ENCODE measurements around the gene PIGX. TPM values are rescaled to one million over a fixed set of nuclear protein-coding genes. Genes with fewer than 3 reads are reported as not detected.

The PIGX gene
- total and polyA plus RNA-seq, 8 donors: 4.5 to 12.2 (median 9.5) TPM

DNA sequence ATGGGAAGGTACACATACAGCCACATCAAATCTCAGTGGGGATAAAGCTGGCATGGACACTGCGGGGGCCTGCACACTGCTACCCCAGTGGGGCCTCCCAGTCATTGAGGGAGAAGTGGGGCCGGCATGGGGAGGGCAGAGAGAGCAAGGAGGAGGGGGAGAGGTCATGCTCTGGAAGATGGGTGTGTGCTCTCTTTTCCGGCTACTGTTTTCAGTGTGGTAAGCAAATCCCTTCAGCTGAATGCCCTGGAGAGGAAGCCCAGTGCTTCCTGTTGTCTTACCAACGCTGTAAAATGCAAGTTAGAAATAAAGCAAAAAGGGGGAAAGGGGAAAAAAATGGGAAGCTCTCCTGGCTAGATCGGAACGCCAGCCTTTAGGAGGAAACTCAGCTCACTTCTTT lies 41.8 kb upstream of the PIGX start:
- Histone ChIP-seq H3K27ac (no peak overlapping the region), H3K9me3 (no peaks in the 10 kb centered on the region), H3K36me3 (no peaks in the 10 kb centered on the region), H3K27me3 (peaks cover 0 to 15% (median 0%) of the 10 kb centered on the region in 4 donors), H3K4me1 (no peaks in the 10 kb centered on the region), H3K4me3 (no peak overlapping the region)
- DNase-seq (no peak), ATAC-seq (peak in 2 of 4 donors; percentile 45 to 51), FAIRE-seq (no peak)
- TF ChIP-seq CTCF (IDR thresholded peaks at IDR 0.05): no peak
- intact Hi-C loops (cut with DNase I): no loop called here
- 34 to 42% methylated on average over 6 of the region's 6 CpGs for WGBS, 2 donors

DNA sequence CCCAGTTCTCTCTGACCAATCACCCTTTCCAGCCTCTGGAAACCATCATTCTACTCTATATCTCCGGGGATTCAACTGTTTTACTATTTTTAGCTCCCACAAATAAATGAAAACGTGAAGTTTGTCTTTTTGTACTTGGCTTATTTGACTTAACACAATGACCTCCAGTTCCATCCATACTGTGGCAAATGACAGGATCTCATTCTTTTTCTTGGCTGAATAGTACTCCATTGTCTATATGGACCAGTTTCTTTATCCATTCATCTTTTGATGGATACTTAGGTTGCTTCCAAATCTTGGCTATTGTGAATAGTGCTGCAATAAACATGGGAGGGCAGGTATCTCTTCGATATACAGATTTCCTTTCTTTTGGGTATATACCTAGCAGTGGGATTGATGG lies 38.5 kb upstream of the PIGX start:
- WGBS, 2 donors: 72 to 78% methylated on average over 3 of the region's 3 CpGs
- no peak overlapping the region for H3K4me3 ChIP-seq
- intact Hi-C loops (cut with DNase I): no loop called here
- no peaks in the 10 kb centered on the region for H3K9me3 ChIP-seq
- no peaks in the 10 kb centered on the region for H3K4me1 ChIP-seq
- H3K27me3 ChIP-seq: peaks cover 0 to 15% (median 0%) of the 10 kb centered on the region in 4 donors
- ATAC-seq (no peak), FAIRE-seq (no peak), DNase-seq (no peak)
- H3K36me3 ChIP-seq: no peaks in the 10 kb centered on the region
- no peak overlapping the region for H3K27ac ChIP-seq
- TF ChIP-seq CTCF (IDR thresholded peaks at IDR 0.05): no peak

GRCh38 chr3:196677353-196677752 lies 34.8 kb upstream of the PIGX start:
- Histone ChIP-seq H3K4me3 (no peak overlapping the region), H3K27me3 (peaks cover 0 to 15% (median 0%) of the 10 kb centered on the region in 4 donors), H3K36me3 (no peaks in the 10 kb centered on the region), H3K9me3 (no peaks in the 10 kb centered on the region), H3K4me1 (no peaks in the 10 kb centered on the region), H3K27ac (no peak overlapping the region)
- DNase-seq (no peak), FAIRE-seq (no peak), ATAC-seq (no peak)
- intact Hi-C loops (cut with DNase I): no loop called here
- no peak for TF ChIP-seq CTCF (IDR thresholded peaks at IDR 0.05)
- 37 to 46% methylated on average over 1 of the region's 1 CpG for WGBS, 2 donors

- H3K4me3 ChIP-seq: no peak overlapping the region
- no peaks in the 10 kb centered on the region for H3K4me1 ChIP-seq
- intact Hi-C loops (cut with DNase I): no loop called here
- no peak for ATAC-seq
- H3K9me3 ChIP-seq: no peaks in the 10 kb centered on the region
- DNase-seq: no peak
- H3K36me3 ChIP-seq: no peaks in the 10 kb centered on the region
- no peak for FAIRE-seq
- H3K27ac ChIP-seq: no peak overlapping the region
- WGBS, 2 donors: 51 to 55% methylated on average over 1 of the region's 1 CpG
- TF ChIP-seq CTCF (IDR thresholded peaks at IDR 0.05): no peak
- H3K27me3 ChIP-seq: peaks cover 0 to 11% (median 0%) of the 10 kb centered on the region in 4 donors
Measured at GRCh38 chr3:196677931-196678330, 34.2 kb upstream of the PIGX start.

DNA sequence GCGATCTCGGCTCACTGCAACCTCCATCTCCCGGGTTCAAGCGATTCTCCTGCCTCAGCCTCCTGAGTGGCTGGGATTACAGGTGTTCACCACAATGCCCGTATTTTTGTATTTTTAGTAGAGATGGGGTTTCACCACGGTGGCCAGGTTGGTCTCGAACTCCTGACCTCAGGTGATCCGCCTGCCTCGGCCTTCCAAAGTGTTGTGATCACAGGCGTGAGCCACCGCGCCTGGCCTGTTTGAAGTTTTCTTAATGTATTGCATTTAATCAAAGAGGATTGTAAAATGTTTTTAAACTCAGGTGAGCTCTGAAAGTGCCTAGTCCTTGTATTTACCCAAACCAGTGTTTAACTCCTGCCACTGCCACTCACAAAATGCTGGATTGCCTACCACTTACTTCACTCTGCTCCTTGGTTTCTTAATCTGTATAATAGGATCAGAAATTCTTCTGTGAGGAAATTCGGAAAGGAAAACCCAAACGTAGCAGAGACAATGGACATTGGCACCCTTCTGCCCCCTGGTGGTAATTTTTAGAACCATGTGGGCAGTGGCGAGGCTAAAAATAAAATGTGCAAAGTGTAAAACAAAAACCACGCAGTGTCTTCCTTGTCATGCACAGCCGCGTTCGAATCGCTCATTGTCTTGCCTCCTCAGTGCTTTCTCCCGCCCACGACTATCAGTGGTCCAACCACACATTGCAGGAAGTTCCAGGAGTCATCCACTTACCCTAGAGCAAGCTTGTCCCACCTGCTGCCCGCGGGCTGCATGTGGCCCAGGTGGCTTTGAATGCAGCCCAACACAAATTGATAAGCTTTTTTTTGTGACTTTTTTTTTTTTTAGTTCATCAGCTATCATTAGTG lies 27.4 kb upstream of the PIGX start:
- no peak overlapping the region for H3K4me3 ChIP-seq
- FAIRE-seq: no peak
- H3K9me3 ChIP-seq: no peaks in the 10 kb centered on the region
- intact Hi-C loops (cut with DNase I): loop anchor here in 2 of 3 donors (5.0 kb wide), 2 partner anchors 72 to 77 kb away; no protein-coding TSS in a partner anchor
- no peaks in the 10 kb centered on the region for H3K36me3 ChIP-seq
- DNase-seq: peak in 5 of 6 donors; percentile 31 to 66 (median 49)
- H3K27ac ChIP-seq: no peak overlapping the region
- no peaks in the 10 kb centered on the region for H3K27me3 ChIP-seq
- H3K4me1 ChIP-seq: peaks cover 0 to 7% (median 0%) of the 10 kb centered on the region in 3 donors
- WGBS, 2 donors: 21 to 28% methylated on average over 24 of the region's 24 CpGs
- TF ChIP-seq CTCF (IDR thresholded peaks at IDR 0.05): peak; percentile 70 to 82 (median 81)
- peak; percentile 79 to 92 (median 86) for ATAC-seq

All from pancreas (tissue), 10 donors.